ENCODE measurements around the gene CDKN2A.

CDKN2A gene

DNA sequence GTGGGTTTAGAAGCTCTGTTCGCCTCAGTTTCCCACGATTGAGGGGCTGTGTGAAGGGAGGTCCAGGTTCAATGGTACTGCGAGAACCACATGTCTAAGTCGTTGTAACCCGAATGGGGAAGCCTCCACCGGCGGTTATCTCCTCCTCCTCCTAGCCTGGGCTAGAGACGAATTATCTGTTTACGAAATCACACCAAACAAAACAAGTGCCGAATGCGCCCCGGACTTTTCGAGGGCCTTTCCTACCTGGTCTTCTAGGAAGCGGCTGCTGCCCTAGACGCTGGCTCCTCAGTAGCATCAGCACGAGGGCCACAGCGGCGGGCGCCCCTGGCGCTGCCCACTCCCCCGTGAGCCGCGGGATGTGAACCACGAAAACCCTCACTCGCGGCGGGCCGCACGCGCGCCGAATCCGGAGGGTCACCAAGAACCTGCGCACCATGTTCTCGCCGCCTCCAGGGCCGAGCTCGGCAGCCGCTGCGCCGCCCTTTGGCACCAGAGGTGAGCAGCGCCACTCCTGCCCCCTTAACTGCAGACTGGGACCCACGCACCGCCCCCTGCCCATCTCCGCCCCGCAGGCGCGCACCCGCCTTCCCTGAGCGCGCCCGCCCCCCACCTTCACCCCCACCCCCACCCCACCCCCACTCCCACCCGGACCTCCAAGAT lies at the start of gene CDKN2A:
TSS of gene CDKN2A (minus strand) at position 500 of the 663 bp plus-strand sequence.
- peak within 1 kb of the TSS; percentile 74 to 83 for H3K27ac ChIP-seq
- TF ChIP-seq, protein P1, sequence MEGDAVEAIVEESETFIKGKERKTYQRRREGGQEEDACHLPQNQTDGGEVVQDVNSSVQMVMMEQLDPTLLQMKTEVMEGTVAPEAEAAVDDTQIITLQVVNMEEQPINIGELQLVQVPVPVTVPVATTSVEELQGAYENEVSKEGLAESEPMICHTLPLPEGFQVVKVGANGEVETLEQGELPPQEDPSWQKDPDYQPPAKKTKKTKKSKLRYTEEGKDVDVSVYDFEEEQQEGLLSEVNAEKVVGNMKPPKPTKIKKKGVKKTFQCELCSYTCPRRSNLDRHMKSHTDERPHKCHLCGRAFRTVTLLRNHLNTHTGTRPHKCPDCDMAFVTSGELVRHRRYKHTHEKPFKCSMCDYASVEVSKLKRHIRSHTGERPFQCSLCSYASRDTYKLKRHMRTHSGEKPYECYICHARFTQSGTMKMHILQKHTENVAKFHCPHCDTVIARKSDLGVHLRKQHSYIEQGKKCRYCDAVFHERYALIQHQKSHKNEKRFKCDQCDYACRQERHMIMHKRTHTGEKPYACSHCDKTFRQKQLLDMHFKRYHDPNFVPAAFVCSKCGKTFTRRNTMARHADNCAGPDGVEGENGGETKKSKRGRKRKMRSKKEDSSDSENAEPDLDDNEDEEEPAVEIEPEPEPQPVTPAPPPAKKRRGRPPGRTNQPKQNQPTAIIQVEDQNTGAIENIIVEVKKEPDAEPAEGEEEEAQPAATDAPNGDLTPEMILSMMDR (IDR thresholded peaks at IDR 0.05): no peak
- no peak for DNase-seq (ENCODE audit: low spot score)
- peak within 1 kb of the TSS; percentile 88 for H3K4me3 ChIP-seq

GRCh38 chr9:22043928-22044327 lies 49.7 kb upstream of the CDKN2A start:
- Histone ChIP-seq H3K27ac (no peak overlapping the region), H3K4me3 (no peak overlapping the region)
- DNase-seq (ENCODE audit: low spot score): no peak
- TF ChIP-seq, protein P1 (IDR thresholded peaks at IDR 0.05): no peak

GRCh38 chr9:22041775-22042174 lies 47.6 kb upstream of the CDKN2A start:
- TF ChIP-seq, protein P1 (IDR thresholded peaks at IDR 0.05): no peak
- Histone ChIP-seq H3K27ac (no peak overlapping the region), H3K4me3 (no peak overlapping the region)
- no peak for DNase-seq (ENCODE audit: low spot score)

DNA sequence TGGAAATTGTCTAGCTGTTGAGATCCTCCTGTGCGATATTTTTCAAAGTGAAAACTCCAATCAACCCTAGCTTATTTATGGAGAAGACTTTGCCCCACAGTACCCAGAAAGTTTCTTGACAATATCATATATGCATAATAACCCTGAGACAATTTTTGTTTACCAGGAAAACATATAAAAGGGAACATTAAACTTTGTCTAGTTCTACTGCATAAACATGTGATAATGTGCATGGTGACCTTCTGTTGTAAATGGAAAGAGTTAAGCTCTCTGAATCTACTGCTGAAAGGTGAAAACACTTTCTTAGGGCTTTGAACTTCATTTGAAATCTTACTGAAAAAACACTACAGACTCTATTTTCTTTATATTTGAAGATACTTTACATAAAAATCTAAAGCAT lies 47.2 kb upstream of the CDKN2A start:
- TF ChIP-seq, protein P1 (IDR thresholded peaks at IDR 0.05): no peak
- no peak for DNase-seq (ENCODE audit: low spot score)
- H3K4me3 ChIP-seq: no peak overlapping the region
- no peak overlapping the region for H3K27ac ChIP-seq

DNA sequence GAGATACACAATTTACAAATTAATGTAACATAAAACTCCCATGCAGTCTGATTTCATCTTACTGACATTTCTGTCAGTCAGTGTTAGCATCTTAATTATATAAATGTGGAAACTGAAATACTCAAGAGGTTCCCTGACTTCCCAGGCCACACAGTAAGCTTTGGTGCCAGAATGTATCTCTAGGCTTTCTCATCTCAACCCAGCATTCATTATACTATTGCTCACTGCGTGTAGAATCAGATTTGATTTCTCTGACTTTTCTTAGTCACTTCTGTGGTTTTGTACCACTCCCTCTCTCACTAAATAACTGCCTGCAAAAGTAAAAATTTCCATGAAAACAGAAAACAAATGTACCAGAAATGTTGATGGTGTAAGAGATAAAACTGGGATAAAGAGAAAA lies 46.6 kb upstream of the CDKN2A start:
- no peak for DNase-seq (ENCODE audit: low spot score)
- Histone ChIP-seq H3K27ac (no peak overlapping the region), H3K4me3 (no peak overlapping the region)
- TF ChIP-seq, protein P1 (IDR thresholded peaks at IDR 0.05): no peak

GRCh38 chr9:22039258-22039657 lies 45.1 kb upstream of the CDKN2A start:
- H3K4me3 ChIP-seq: no peak overlapping the region
- no peak overlapping the region for H3K27ac ChIP-seq
- DNase-seq (ENCODE audit: low spot score): no peak
- TF ChIP-seq, protein P1 (IDR thresholded peaks at IDR 0.05): no peak

DNA sequence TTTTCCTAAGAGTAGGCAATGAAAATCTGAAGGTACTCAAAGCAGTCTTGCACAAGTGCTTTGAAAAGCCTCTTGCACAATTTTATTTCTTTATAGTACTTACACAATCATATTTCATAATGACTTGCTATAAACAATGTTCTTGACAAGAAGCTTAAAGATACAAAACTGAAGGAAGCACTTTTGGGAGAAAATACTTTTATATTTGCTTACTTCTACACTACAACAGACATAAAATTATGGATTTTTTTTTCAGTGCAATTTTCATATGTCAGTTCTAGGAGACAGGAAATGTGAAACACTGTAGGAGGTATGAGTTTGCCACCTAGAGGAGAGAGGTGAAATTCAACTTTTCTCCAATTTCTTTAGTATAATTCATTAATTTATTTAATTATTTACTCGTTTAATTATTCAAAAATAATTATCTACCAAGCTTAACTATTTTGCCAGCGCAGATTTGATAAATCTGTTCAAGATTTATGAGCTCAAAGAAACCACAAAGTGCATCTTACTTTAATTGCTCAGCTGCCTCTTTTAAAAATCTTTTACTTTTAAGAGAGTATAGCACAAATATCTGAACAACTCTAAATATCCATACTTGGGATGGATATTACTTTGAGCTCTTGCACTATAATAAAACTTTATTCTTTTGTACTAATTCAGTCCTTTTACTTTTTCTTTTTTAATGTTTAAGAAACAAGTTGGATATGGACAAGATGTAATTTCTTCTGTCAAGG lies 43.9 kb upstream of the CDKN2A start:
- DNase-seq (ENCODE audit: low spot score): no peak
- Histone ChIP-seq H3K27ac (no peak overlapping the region), H3K4me3 (no peak overlapping the region)
- TF ChIP-seq, protein P1 (IDR thresholded peaks at IDR 0.05): peak; percentile 34

Measured in coronary artery (tissue), 2 donors.